ENCODE measurements around the gene ECHS1. TPM values are rescaled to one million over a fixed set of nuclear protein-coding genes. Genes with fewer than 3 reads are reported as not detected.

Gene ECHS1
- polyA plus RNA-seq, 1 donor from 2014 or later: 122 TPM

DNA sequence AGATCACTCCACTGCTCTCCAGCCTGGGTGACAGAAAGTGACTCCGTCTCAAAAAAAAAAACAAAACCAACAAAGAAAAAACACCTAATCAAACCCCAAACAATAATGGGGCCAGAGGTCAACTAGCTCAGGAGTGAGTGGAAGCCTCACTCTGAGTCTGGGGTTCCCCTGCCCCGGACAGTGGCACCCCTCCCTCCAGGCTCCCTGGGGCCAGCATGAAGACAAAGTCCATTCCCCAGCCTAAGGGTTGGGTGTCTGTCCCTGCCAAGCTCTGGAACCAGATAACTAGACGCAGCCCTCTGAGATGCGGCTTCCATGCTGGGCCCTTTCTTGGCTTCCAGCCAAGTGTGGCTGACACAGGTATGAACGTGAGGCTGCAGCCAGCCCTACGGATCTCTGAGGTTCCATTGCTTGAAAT is 13.6 kb downstream of the ECHS1 start:
- Histone ChIP-seq H3K9me2 (ENCODE audit: insufficient read depth, low read length) (no peaks in the 10 kb centered on the region), H3K4me3 (ENCODE audit: low read length) (no peak overlapping the region), H2AFZ (ENCODE audit: low read depth, low read length) (no peak overlapping the region), H3K27ac (ENCODE audit: low read length) (no peak overlapping the region), H3K4me2 (ENCODE audit: low read length) (no peak overlapping the region), H3K36me3 (ENCODE audit: insufficient read depth, low read length) (no peaks in the 10 kb centered on the region), H3K79me2 (replicated peaks; ENCODE audit: insufficient read depth, low read length) (no peaks in the 10 kb centered on the region), H3K9ac (ENCODE audit: low read length) (no peak overlapping the region), H3F3A (ENCODE audit: insufficient read depth, low read length, poor library complexity, severe bottlenecking) (no peaks in the 10 kb centered on the region), H4K20me1 (ENCODE audit: insufficient read depth) (no peaks in the 10 kb centered on the region), H3K9me3 (ENCODE audit: low read length) (peaks cover 2% of the 10 kb centered on the region), H3K27me3 (ENCODE audit: insufficient read depth, low read depth, low read length) (no peaks in the 10 kb centered on the region)
- TF ChIP-seq MXI1 (conservative IDR thresholded peaks at IDR 0.05; ENCODE audit: poor library complexity, severe bottlenecking) (no peak), REST (IDR thresholded peaks at IDR 0.05; ENCODE audit: borderline replicate concordance) (no peak), EZH2 (IDR thresholded peaks at IDR 0.05; ENCODE audit: borderline replicate concordance, insufficient read depth, low read length, poor library complexity, severe bottlenecking) (no peak), TAF1 (IDR thresholded peaks at IDR 0.05; ENCODE audit: low read depth) (no peak), SMC3 (conservative IDR thresholded peaks at IDR 0.05; ENCODE audit: poor library complexity) (no peak), POLR2AphosphoS5 (IDR thresholded peaks at IDR 0.05) (no peak), CTCF (IDR thresholded peaks at IDR 0.05; ENCODE audit: poor library complexity, severe bottlenecking) (no peak), RAD21 (conservative IDR thresholded peaks at IDR 0.05) (no peak), EP300 (conservative IDR thresholded peaks at IDR 0.05; ENCODE audit: poor library complexity, severe bottlenecking) (no peak)

DNA sequence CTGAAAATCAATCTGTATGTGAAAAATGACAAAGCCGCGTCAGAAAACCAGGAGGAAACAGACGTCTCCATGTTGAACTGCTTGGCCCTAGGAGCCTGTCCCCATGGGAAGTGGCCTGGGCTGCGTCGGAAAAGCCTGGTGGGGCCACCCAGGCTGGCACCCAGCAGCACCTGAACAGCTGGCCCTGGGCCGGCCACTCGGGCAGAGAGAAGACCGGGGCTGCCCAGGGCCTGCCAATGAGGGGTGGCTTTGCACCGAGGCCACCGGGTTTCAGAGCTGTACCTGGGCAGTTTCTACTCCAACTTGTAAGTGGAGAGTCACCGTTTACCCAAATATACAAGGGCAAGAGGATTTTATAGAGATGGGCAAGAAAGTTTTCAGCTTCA is 14.2 kb downstream of the ECHS1 start:
- no peak for TF ChIP-seq EP300 (conservative IDR thresholded peaks at IDR 0.05; ENCODE audit: poor library complexity, severe bottlenecking)
- no peak for TF ChIP-seq REST (IDR thresholded peaks at IDR 0.05; ENCODE audit: borderline replicate concordance)
- no peak for TF ChIP-seq MXI1 (conservative IDR thresholded peaks at IDR 0.05; ENCODE audit: poor library complexity, severe bottlenecking)
- no peak for TF ChIP-seq CTCF (IDR thresholded peaks at IDR 0.05; ENCODE audit: poor library complexity, severe bottlenecking)
- TF ChIP-seq POLR2AphosphoS5 (IDR thresholded peaks at IDR 0.05): no peak
- TF ChIP-seq EZH2 (IDR thresholded peaks at IDR 0.05; ENCODE audit: borderline replicate concordance, insufficient read depth, low read length, poor library complexity, severe bottlenecking): no peak
- no peak for TF ChIP-seq SMC3 (conservative IDR thresholded peaks at IDR 0.05; ENCODE audit: poor library complexity)
- no peak for TF ChIP-seq RAD21 (conservative IDR thresholded peaks at IDR 0.05)
- no peak for TF ChIP-seq TAF1 (IDR thresholded peaks at IDR 0.05; ENCODE audit: low read depth)
- H4K20me1 ChIP-seq (ENCODE audit: insufficient read depth): no peaks in the 10 kb centered on the region
- no peaks in the 10 kb centered on the region for H3K27me3 ChIP-seq (ENCODE audit: insufficient read depth, low read depth, low read length)
- H3K4me2 ChIP-seq (ENCODE audit: low read length): no peak overlapping the region
- no peaks in the 10 kb centered on the region for H3K9me2 ChIP-seq (ENCODE audit: insufficient read depth, low read length)
- H2AFZ ChIP-seq (ENCODE audit: low read depth, low read length): no peak overlapping the region
- H3K27ac ChIP-seq (ENCODE audit: low read length): no peak overlapping the region
- no peaks in the 10 kb centered on the region for H3K79me2 ChIP-seq (replicated peaks; ENCODE audit: insufficient read depth, low read length)
- peaks cover 2% of the 10 kb centered on the region for H3K9me3 ChIP-seq (ENCODE audit: low read length)
- no peaks in the 10 kb centered on the region for H3F3A ChIP-seq (ENCODE audit: insufficient read depth, low read length, poor library complexity, severe bottlenecking)
- H3K36me3 ChIP-seq (ENCODE audit: insufficient read depth, low read length): no peaks in the 10 kb centered on the region
- H3K9ac ChIP-seq (ENCODE audit: low read length): no peak overlapping the region
- H3K4me3 ChIP-seq (ENCODE audit: low read length): no peak overlapping the region

All from neural cell (in vitro differentiated cells).